Osteoblast (primary cell): ENCODE data around the gene MAGEF1. TPM values are rescaled to one million over a fixed set of nuclear protein-coding genes. Genes with fewer than 3 reads are reported as not detected.
A peak's percentile ranks its signal among the peaks of the same experiment; 100 is the strongest.

Experiments
- DNase-seq: peaks from one replicate; pipeline ENCODE4 v3.0.0; 2011; ENCODE audit warnings: low spot score, mixed read lengths; ENCODE audit not compliant: insufficient read length; ENCODE audit errors: missing footprints
- H2AFZ ChIP-seq: 2 replicates; pipeline ENCODE4 v1.6.0; 2011; ENCODE audit warnings: mild to moderate bottlenecking, low read length
- H3K27ac ChIP-seq: 2 replicates; pipeline ENCODE4 v1.5.1; 2011; ENCODE audit warnings: mild to moderate bottlenecking, low read depth, low read length, moderate library complexity
- H3K27me3 ChIP-seq: 2 replicates; pipeline ENCODE4 v1.6.0; 2012; ENCODE audit warnings: mild to moderate bottlenecking, control low read depth, inconsistent platforms, low read length, moderate library complexity; ENCODE audit not compliant: insufficient read depth
- H3K36me3 ChIP-seq: 2 replicates; pipeline ENCODE4 v1.5.1; 2011; ENCODE audit warnings: mild to moderate bottlenecking, low read length, control low read depth, moderate library complexity; ENCODE audit not compliant: insufficient read depth
- H3K4me1 ChIP-seq: 2 replicates; pipeline ENCODE4 v1.5.1; 2011; ENCODE audit warnings: mild to moderate bottlenecking, low read length, control low read depth, moderate library complexity; ENCODE audit not compliant: insufficient read depth
- H3K4me2 ChIP-seq: 2 replicates; pipeline ENCODE4 v1.6.0; 2011; ENCODE audit warnings: mild to moderate bottlenecking, low read length; ENCODE audit not compliant: insufficient read depth
- H3K4me3 ChIP-seq: fragments of 200-600 bp; sonication (generic); 3 replicates; pipeline ENCODE4 v1.5.1; 2012; ENCODE audit warnings: mild to moderate bottlenecking, low read length, inconsistent platforms; ENCODE audit not compliant: insufficient read depth
- H3K79me2 ChIP-seq: 2 replicates; pipeline ENCODE4 v1.6.0; 2012; ENCODE audit warnings: mild to moderate bottlenecking, low read length, control low read depth, inconsistent platforms; ENCODE audit not compliant: insufficient read depth
- H3K9me3 ChIP-seq: 2 replicates; pipeline ENCODE4 v1.5.1; 2011; ENCODE audit warnings: low read depth, low read length, control low read depth
- H4K20me1 ChIP-seq: 2 replicates; pipeline ENCODE4 v1.6.0; 2012; ENCODE audit warnings: mild to moderate bottlenecking, low read length, control low read depth; ENCODE audit not compliant: insufficient read depth
- total RNA-seq: library from RNA; depleted of rRNA; stranded (reverse); fragments of >200 nt; gene quantifications from 2 replicates; pipeline ENCODE4 v1.2.3, GENCODE V29; 2012
- TF ChIP-seq, protein P1 (sequence below): IDR thresholded peaks from 2 replicates; pipeline ENCODE4 v1.5.1; 2011; ENCODE audit warnings: mild to moderate bottlenecking, low read depth, low read length, moderate library complexity; ENCODE audit errors: extremely low read depth

MAGEF1 gene
- total RNA-seq, 1 donor: 18.8 TPM

DNA sequence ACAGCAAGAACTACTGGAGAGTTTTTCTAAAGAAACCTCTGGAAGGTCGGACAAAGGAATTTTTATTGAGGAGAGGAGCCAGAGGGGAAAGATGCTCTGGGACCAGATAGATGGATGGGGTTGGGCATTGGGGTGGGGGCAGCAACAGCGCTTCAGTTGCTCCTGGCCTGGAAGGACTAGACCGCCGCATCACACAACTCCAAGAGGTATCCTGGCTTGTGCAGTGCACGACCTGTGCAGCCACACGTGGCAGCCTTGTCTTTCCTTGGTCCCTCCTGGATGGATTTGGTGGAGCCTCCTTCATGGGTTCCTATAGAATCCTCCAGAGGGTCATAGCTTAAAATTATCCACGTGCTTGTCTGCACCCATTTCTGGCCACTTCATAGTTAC lies 23.0 kb downstream of the MAGEF1 start:
- no peak overlapping the region for H2AFZ ChIP-seq
- peaks cover 8% of the 10 kb centered on the region for H3K4me1 ChIP-seq
- H4K20me1 ChIP-seq: no peaks in the 10 kb centered on the region
- no peak overlapping the region for H3K27ac ChIP-seq
- no peak for DNase-seq
- H3K79me2 ChIP-seq: no peaks in the 10 kb centered on the region
- no peaks in the 10 kb centered on the region for H3K36me3 ChIP-seq
- H3K4me2 ChIP-seq: no peak overlapping the region
- TF ChIP-seq, protein P1, sequence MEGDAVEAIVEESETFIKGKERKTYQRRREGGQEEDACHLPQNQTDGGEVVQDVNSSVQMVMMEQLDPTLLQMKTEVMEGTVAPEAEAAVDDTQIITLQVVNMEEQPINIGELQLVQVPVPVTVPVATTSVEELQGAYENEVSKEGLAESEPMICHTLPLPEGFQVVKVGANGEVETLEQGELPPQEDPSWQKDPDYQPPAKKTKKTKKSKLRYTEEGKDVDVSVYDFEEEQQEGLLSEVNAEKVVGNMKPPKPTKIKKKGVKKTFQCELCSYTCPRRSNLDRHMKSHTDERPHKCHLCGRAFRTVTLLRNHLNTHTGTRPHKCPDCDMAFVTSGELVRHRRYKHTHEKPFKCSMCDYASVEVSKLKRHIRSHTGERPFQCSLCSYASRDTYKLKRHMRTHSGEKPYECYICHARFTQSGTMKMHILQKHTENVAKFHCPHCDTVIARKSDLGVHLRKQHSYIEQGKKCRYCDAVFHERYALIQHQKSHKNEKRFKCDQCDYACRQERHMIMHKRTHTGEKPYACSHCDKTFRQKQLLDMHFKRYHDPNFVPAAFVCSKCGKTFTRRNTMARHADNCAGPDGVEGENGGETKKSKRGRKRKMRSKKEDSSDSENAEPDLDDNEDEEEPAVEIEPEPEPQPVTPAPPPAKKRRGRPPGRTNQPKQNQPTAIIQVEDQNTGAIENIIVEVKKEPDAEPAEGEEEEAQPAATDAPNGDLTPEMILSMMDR: no peak
- no peak overlapping the region for H3K4me3 ChIP-seq
- peaks cover 4% of the 10 kb centered on the region for H3K27me3 ChIP-seq
- no peaks in the 10 kb centered on the region for H3K9me3 ChIP-seq

DNA sequence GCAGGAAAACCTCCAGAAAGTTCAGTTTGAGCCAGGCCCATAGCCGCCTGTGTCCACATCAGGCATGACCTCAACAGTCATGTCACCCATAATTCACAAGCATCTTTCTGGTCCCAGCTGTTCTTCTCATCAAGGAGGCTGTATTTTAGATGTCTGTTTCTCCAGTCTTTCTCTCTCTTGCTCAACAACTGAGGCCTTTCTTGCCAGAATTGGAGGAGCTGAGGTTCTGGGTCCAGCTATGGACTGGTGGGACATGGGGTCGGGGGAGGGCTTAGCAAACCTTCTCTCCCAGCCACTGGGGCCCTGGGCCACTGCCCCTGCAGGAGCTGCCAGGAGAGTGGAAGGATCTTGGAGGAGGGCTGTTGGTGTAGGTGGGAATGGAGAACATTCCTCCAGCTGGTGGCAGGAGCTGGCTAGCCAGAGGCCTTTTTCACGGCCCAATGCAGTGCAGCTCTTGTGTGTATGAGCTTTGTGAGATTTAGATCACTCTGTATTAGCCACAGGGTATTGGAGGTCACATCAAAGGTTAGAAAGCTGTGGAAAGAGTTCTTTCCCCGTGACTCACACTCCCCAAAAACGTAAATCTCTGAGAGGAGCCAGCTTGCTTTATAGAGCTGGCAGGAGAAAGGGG lies 23.5 kb downstream of the MAGEF1 start:
- H3K4me2 ChIP-seq: no peak overlapping the region
- no peak overlapping the region for H3K27ac ChIP-seq
- no peaks in the 10 kb centered on the region for H3K36me3 ChIP-seq
- TF ChIP-seq, protein P1: no peak
- peaks cover 8% of the 10 kb centered on the region for H3K4me1 ChIP-seq
- no peaks in the 10 kb centered on the region for H3K79me2 ChIP-seq
- H2AFZ ChIP-seq: no peak overlapping the region
- peak; percentile 93 for DNase-seq
- H3K4me3 ChIP-seq: no peak overlapping the region
- peaks cover 4% of the 10 kb centered on the region for H3K27me3 ChIP-seq
- H3K9me3 ChIP-seq: no peaks in the 10 kb centered on the region
- H4K20me1 ChIP-seq: no peaks in the 10 kb centered on the region

GRCh38 chr3:184687363-184688015 lies 24.4 kb downstream of the MAGEF1 start:
- Histone ChIP-seq H3K79me2 (no peaks in the 10 kb centered on the region), H2AFZ (no peak overlapping the region), H3K9me3 (no peaks in the 10 kb centered on the region), H3K4me3 (no peak overlapping the region), H3K4me1 (peaks cover 8% of the 10 kb centered on the region), H3K36me3 (no peaks in the 10 kb centered on the region), H3K27ac (no peak overlapping the region), H4K20me1 (no peaks in the 10 kb centered on the region), H3K4me2 (no peak overlapping the region), H3K27me3 (peaks cover 4% of the 10 kb centered on the region)
- DNase-seq: no peak
- TF ChIP-seq, protein P1: no peak

DNA sequence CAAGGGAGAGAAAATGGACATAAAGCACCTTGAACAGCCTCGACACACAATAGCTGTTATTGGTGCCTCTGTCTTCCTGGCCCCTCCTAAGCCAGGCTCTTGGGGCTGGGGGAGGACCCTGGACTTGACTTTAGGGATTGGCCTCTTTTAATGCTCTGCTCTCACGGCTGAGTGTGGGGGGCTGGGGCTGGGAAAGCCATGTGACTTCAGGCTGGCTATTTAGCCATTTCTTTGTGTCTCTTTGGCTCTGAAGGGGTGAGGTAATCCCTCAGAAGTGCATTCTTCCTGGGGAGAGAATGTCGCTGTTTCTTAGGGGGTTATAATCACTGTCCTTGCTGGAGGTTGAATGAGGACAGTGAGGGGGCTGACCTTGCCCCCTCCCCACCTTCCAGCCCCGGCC lies 26.2 kb downstream of the MAGEF1 start:
- Histone ChIP-seq H3K4me2 (no peak overlapping the region), H3K4me1 (peaks cover 8% of the 10 kb centered on the region), H3K79me2 (no peaks in the 10 kb centered on the region), H3K27me3 (peaks cover 4% of the 10 kb centered on the region), H4K20me1 (no peaks in the 10 kb centered on the region), H3K9me3 (no peaks in the 10 kb centered on the region), H2AFZ (no peak overlapping the region), H3K27ac (no peak overlapping the region), H3K4me3 (no peak overlapping the region), H3K36me3 (no peaks in the 10 kb centered on the region)
- TF ChIP-seq, protein P1: no peak
- no peak for DNase-seq
